Sigmoid colon (tissue), 7 donors: ENCODE measurements around the gene COL4A1. TPM values are rescaled to one million over a fixed set of nuclear protein-coding genes. Genes with fewer than 3 reads are reported as not detected.

Experiments used
- DNase-seq: peaks from one replicate; pipeline ENCODE4 v3.0.0-alpha.2; 2019
- H3K27ac ChIP-seq, 4 donors: fragments of 200-600 bp; sonication (generic); one replicate each; pipeline ENCODE4 v1.5.1; 2016 to 2019; ENCODE audit warnings: mild to moderate bottlenecking in 1 of 4
- H3K27me3 ChIP-seq, 3 donors: fragments of 200-600 bp; sonication (generic); one replicate each; pipeline ENCODE4 v1.5.1; 2019; ENCODE audit warnings: mild to moderate bottlenecking in 1 of 3
- H3K36me3 ChIP-seq, 4 donors: fragments of 200-600 bp; sonication (generic); one replicate each; pipeline ENCODE4 v1.5.1; 2016 to 2019
- H3K4me1 ChIP-seq, 4 donors: fragments of 200-600 bp; sonication (generic); one replicate each; pipeline ENCODE4 v1.5.1; 2017 to 2019
- H3K4me3 ChIP-seq, 4 donors: fragments of 200-600 bp; sonication (generic); one replicate each; pipeline ENCODE4 v1.5.1; 2017 to 2019; ENCODE audit warnings: mild to moderate bottlenecking in 2 of 4, moderate library complexity in 1 of 4
- H3K9me3 ChIP-seq, 4 donors: fragments of 200-600 bp in 3 of 4; sonication (generic) in 3 of 4; one replicate each; pipeline versions ENCODE4 v1.5.1 to v1.6.1; 2013 to 2019
- CTCF ChIP-seq, 4 experiments: fragments of 450-650 bp in 3 of 4; fragments of 200-600 bp in 1 of 4; IDR thresholded peaks; one replicate each; pipeline ENCODE4 v1.5.1; 2016 to 2019; ENCODE audit warnings: antibody characterized with exemption in 4 of 4, mild to moderate bottlenecking in 3 of 4, moderate library complexity in 2 of 4
- EP300 ChIP-seq, 4 donors: sonication (generic); formaldehyde crosslinking; IDR thresholded peaks; one replicate each; pipeline ENCODE4 v1.6.1; 2017; ENCODE audit warnings: antibody characterized with exemption in 4 of 4
- POLR2A ChIP-seq, 2 donors: fragments of 450-650 bp; IDR thresholded peaks; one replicate each; pipeline ENCODE4 v1.6.1; 2016; ENCODE audit warnings: antibody characterized with exemption in 2 of 2, mild to moderate bottlenecking in 2 of 2, moderate library complexity in 2 of 2
- POLR2AphosphoS5 ChIP-seq, 4 donors: sonication (generic); formaldehyde crosslinking; IDR thresholded peaks; one replicate each; pipeline ENCODE4 v1.6.1; 2017; ENCODE audit warnings: antibody characterized with exemption in 4 of 4
- WGBS, 2 donors: extraction: QIAGEN DNeasy Blood & Tissue Kit; methylation state at CpG; one replicate each; pipeline ENCODE4 v1.1.7; 2013; 5-methylcytosine and 5-hydroxymethylcytosine counted together
- intact Hi-C: fragments of 100-400 bp; cut with DNase I; formaldehyde crosslinking; loops from one replicate; pipeline ENCODE4 v1.15.1; 2023
- polyA plus RNA-seq, 3 donors: library from polyadenylated mRNA; stranded (reverse); fragments of 200-250 nt; gene quantifications; one replicate each; pipeline ENCODE4 v1.2.3, GENCODE V29; 2013
- total RNA-seq, 4 donors: library from RNA; depleted of rRNA; stranded (reverse); fragments of >200 nt; gene quantifications; one replicate each; pipeline ENCODE4 v1.1.0, GENCODE V29; 2016
- donor health status: healthy with polysubstance abuse.
- donor health status: Bipolar disorder and iron deficiency.
- donor health status: healthy.

Gene COL4A1
- total and polyA plus RNA-seq, 7 donors: 9.2 to 598 (median 235) TPM

- Histone ChIP-seq H3K4me3 (no peak overlapping the region), H3K9me3 (no peaks in the 10 kb centered on the region), H3K27ac (peak overlapping the region; percentile 50 to 100 (median 76)), H3K27me3 (no peaks in the 10 kb centered on the region), H3K4me1 (peaks cover 0 to 99% (median 92%) of the 10 kb centered on the region in 4 donors), H3K36me3 (no peaks in the 10 kb centered on the region)
- no peak for TF ChIP-seq CTCF (IDR thresholded peaks at IDR 0.05)
- no peak for TF ChIP-seq POLR2AphosphoS5 (IDR thresholded peaks at IDR 0.05)
- TF ChIP-seq EP300 (IDR thresholded peaks at IDR 0.05): no peak
- no peak for TF ChIP-seq POLR2A (IDR thresholded peaks at IDR 0.05)
- peak; percentile 57 for DNase-seq
- whole genome bisulfite sequencing, 2 donors: 78 to 90% methylated on average over 6 of the region's 6 CpGs
- intact Hi-C loops: no loop called here
Observed at GRCh38 chr13:110297011-110297410, 9.9 kb downstream of the COL4A1 start.

GRCh38 chr13:110294622-110295021, 12.3 kb downstream of the COL4A1 start:
- Histone ChIP-seq H3K36me3 (no peaks in the 10 kb centered on the region), H3K9me3 (no peaks in the 10 kb centered on the region), H3K27me3 (no peaks in the 10 kb centered on the region), H3K4me1 (peaks cover 0 to 97% (median 85%) of the 10 kb centered on the region in 4 donors), H3K4me3 (no peak overlapping the region), H3K27ac (peak overlapping the region; percentile 18 to 100 (median 80))
- intact Hi-C loops: loop anchor here (5.0 kb wide), 1 partner anchor 57 kb away; no protein-coding TSS in a partner anchor
- peak in 1 of 4 donors; percentile 1 for TF ChIP-seq POLR2AphosphoS5 (IDR thresholded peaks at IDR 0.05)
- TF ChIP-seq POLR2A (IDR thresholded peaks at IDR 0.05): no peak
- DNase-seq: no peak

GRCh38 chr13:110294146-110294545, 12.8 kb downstream of the COL4A1 start:
- no peak overlapping the region for H3K4me3 ChIP-seq
- intact Hi-C loops: loop anchor here (5.0 kb wide), 1 partner anchor 57 kb away; no protein-coding TSS in a partner anchor
- WGBS, 2 donors: 89 to 93% methylated on average over 3 of the region's 3 CpGs
- TF ChIP-seq POLR2A (IDR thresholded peaks at IDR 0.05): no peak
- TF ChIP-seq POLR2AphosphoS5 (IDR thresholded peaks at IDR 0.05): peak; percentile 26 to 49 (median 42)
- TF ChIP-seq EP300 (IDR thresholded peaks at IDR 0.05): no peak
- no peak for TF ChIP-seq CTCF (IDR thresholded peaks at IDR 0.05)
- no peaks in the 10 kb centered on the region for H3K9me3 ChIP-seq
- peaks cover 0 to 3% (median 0%) of the 10 kb centered on the region in 4 donors for H3K36me3 ChIP-seq
- peaks cover 0 to 97% (median 85%) of the 10 kb centered on the region in 4 donors for H3K4me1 ChIP-seq
- H3K27ac ChIP-seq: peak overlapping the region; percentile 18 to 100 (median 80)
- no peaks in the 10 kb centered on the region for H3K27me3 ChIP-seq
- DNase-seq: peak; percentile 67

GRCh38 chr13:110293649-110294048, 13.3 kb downstream of the COL4A1 start:
- intact Hi-C loops: loop anchor here (5.0 kb wide), 1 partner anchor 56 kb away; no protein-coding TSS in a partner anchor
- Histone ChIP-seq H3K27ac (peak overlapping the region; percentile 18 to 100 (median 80)), H3K9me3 (no peaks in the 10 kb centered on the region), H3K27me3 (no peaks in the 10 kb centered on the region), H3K4me1 (peaks cover 0 to 96% (median 81%) of the 10 kb centered on the region in 4 donors), H3K36me3 (peaks cover 0 to 8% (median 0%) of the 10 kb centered on the region in 4 donors), H3K4me3 (no peak overlapping the region)
- DNase-seq: peak; percentile 33
- TF ChIP-seq POLR2A (IDR thresholded peaks at IDR 0.05) (no peak), POLR2AphosphoS5 (IDR thresholded peaks at IDR 0.05) (no peak), CTCF (IDR thresholded peaks at IDR 0.05) (no peak), EP300 (IDR thresholded peaks at IDR 0.05) (no peak)
- WGBS, 2 donors: 77 to 88% methylated on average over 3 of the region's 3 CpGs

GRCh38 chr13:110293037-110293436, 13.9 kb downstream of the COL4A1 start:
- Histone ChIP-seq H3K9me3 (no peaks in the 10 kb centered on the region), H3K4me1 (peaks cover 0 to 90% (median 75%) of the 10 kb centered on the region in 4 donors), H3K36me3 (peaks cover 0 to 8% (median 0%) of the 10 kb centered on the region in 4 donors), H3K27me3 (no peaks in the 10 kb centered on the region), H3K27ac (peak overlapping the region; percentile 18 to 100 (median 80)), H3K4me3 (no peak overlapping the region)
- 86 to 88% methylated on average over 7 of the region's 7 CpGs for WGBS, 2 donors
- TF ChIP-seq POLR2AphosphoS5 (IDR thresholded peaks at IDR 0.05): no peak
- TF ChIP-seq POLR2A (IDR thresholded peaks at IDR 0.05): no peak
- TF ChIP-seq CTCF (IDR thresholded peaks at IDR 0.05): no peak
- TF ChIP-seq EP300 (IDR thresholded peaks at IDR 0.05): no peak
- peak; percentile 46 for DNase-seq
- intact Hi-C loops: loop anchor here (5.0 kb wide), 1 partner anchor 56 kb away; no protein-coding TSS in a partner anchor
